Ammon's horn (tissue), 1 donor: Measurements from ENCODE around the gene HUWE1.
"Not testable (repeated sequence)": the region's sequence is repeated elsewhere in the genome, so short reads cannot be mapped to it uniquely, and the experiment has no call there.

Source experiments
- DNase-seq: peaks from one replicate; pipeline ENCODE4 v3.0.0-alpha.2; 2016; ENCODE audit warnings: low spot score

Gene HUWE1

DNA sequence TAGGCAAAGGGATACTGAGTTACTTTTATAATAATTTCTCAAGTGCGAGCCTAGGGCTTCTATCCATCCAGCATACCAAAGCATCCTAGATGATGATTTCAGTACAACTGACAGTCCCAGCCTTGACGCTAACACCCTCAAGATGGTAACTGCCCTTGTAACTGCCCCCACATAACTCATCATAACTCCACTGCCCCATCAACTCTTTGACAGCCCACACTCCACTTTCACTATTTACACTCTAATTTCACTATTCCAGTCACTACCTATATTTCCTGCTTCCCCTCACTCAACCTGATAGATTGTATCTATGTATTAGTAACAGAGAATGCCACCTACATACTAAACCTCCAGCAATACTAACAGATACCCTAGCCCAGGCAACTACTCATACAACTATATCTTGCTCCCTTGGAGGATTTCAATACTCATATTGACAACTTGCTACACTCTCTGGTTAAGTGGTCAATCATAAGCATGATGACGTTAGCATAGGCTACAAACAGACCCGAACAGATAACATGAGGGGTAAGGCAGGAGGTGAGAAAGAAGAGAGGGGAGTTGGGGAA lies 65.0 kb downstream of the HUWE1 start:
- DNase-seq = no peak

DNA sequence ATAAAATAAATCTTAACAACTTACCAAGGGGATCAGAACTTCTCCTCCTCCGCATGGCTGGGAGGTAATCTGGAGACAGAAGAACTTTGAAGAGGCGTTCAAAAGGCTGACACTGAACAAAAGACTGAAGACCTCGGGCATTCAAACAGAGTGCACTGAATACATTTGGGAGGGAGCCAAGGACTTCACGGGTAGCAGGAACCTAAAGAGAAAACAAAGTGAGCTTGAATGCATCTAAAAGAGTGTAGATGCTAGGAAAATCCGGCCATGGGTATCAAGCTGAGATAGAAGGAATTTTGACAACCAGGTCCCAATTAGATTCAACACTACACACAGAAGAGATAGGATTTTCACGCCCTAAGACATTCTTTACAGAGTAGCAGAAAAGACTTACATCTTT lies 69.6 kb downstream of the HUWE1 start:
- no peak for DNase-seq

DNA sequence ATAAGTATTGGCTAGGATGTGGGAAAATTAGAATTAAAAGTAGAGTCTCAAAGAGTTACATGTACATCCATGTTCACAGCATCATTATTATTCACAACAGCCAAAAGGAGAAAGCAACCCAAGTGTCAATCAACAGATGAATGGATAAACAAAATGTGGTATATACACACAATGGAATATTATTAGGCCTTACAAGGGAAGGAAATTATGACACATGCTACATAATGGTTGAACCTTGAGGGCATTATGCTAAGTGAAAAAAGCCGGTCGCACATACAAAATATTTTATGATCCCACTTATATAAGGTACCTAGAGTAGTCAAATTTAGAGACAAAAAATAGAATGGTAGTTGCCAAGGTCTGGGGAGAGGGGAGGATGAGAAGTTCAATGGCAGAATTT lies 80.1 kb downstream of the HUWE1 start:
- no peak for DNase-seq

DNA sequence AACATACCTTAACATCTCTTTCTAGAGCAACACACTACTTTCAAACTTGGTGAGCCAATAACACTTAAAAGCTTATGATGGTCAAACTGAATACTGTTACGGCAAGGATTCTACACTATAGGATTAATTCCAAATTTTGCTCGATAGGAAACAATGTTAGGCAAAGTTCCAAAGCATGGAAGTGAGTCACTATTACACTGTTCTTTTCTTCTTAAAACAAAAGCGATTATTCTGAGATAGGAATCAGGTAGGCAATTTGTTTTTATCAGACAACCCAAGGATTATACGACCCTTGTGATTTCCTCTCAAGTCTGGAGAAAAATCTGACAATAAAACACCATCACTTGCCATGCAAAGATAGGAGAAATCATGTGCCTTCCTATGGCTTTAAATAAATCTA lies 81.5 kb downstream of the HUWE1 start:
- DNase-seq = no peak

DNA sequence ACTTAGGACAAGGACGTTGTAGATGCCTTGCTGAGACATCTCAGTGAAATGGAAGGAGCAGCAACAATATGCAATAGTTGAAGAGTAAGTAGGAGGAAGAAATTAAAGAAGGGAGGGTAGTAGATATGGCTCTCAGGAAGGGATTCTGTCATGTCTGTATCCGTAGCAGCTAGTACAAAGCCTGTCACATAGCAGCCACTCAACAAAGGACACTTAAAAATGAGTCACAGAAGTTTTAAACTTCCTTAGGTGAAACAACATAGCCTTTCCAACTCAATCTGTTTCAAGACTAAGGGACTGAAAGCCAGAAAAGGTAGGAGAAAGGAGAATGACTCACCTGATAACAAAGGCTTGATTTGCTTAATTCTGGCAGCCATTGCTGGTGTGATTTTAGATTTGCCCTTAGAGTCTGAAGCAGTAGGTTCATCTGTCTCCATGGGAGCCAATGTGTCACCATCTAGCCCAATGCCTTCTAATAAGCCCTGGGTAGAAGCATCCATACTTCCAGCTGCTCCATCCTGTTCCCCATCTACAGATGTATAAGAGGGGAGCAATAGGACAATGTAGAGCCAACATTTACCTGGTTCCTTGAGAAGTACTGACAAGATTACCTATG lies 86.6 kb downstream of the HUWE1 start:
- no peak for DNase-seq

DNA sequence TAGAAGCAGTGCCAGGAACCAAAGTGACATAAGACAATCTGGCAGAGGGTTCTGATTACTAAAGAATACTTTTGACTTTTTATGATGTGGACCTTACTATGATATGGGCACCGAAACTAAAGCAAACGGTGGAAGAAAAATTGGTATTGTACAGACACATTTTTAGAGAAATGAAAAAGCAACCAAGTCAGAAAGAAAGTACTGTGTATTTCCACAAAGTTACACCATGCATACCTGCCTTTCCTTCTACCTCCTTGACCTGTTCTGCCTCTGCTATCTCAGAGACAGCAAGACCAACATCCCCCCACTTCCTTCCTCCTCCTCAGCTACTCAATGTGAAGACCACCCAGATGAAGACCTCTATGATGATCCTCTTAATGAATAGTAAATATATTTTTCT lies 88.3 kb downstream of the HUWE1 start:
- DNase-seq = no peak

DNA sequence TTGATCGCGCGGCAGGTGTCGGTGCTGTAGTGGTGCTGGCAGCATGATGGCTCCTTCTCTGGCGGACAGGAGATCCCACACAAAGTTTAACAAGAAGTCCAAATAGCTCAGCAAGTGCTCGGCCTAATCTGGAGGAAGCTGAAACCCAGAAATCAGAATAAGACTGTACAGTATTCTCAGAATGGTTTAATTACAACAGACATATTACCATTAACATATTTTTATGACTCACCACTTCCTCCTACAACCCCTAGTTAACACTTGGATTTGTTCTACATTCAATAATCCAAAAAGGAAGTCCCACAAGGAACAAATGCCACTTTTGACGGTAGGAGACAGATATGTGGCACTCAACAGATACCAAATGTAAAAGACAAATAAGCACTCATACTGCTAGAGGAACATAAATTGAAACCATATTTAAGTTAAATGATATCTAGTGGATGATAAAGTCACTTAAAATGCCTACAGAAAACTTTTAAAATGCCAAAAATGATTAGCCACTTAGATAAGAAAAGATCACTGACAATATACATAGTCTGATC lies 91.2 kb downstream of the HUWE1 start:
- no peak for DNase-seq

DNA sequence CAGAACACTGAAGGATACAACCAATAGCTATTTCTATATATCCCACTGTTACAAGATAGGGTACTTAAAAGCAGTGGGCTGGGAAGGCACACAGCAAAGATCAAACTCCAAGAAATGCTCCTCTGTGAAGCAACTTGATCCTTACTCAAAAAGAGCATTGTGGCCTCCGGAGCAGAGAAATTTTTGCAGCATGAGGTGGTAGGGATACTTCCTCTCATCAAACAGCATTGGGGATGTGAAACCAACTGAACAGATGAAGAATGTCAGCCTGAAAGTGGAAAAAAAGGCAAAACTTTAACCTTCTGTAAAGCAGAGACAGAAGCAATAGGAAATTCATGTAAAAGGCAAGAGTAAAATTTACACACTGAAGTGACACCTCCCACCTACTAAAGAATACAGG lies 92.2 kb downstream of the HUWE1 start:
- peak; percentile 4 for DNase-seq

DNA sequence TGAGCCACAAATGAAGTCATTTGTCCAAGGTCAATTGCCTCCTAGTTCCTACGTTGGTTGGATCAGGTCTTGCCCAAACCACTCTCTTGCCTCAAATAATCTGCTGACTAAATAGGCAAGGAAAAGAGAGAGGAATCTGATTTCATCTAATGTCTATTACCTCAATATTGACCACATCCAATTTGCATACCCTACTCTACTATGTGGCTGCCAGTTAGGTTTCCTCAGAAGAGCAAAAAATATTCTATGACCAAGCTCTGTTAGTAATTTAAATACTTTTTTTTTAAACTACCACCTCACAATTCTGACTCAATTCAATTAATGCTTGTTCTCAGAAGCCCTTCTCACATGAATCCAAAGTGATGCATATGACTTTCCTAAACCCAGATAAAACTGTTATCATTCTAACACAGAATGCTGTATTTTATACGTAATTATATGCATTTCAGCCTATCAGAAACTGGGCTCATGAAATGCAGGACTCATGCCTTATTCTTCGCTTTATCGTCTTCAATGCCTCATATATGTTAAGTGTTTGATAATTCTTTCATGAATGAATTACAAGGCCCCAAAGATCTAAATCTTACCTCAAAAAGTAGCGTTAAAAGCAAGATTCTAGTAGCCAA lies 98.6 kb downstream of the HUWE1 start:
- DNase-seq = no peak

DNA sequence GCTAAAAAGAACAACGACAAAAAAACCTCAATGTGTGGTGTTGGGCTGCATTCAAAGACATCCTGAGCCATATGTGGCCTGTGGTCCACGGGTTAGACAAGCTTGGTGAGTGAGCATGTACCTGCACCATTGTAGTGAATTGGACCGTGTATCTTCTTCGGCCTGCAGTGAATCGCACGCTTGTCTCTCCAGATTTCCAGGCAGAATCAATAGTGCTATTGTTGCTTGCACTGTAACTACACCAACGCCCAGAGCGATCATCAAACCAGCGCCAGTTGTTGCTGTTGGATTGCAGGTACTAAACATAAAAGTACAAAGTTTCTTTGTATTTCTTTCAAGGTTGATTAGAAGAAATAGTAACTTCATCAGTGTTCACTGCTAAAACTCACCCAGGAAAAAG lies 101.6 kb downstream of the HUWE1 start:
- DNase-seq = peak; percentile 21

DNA sequence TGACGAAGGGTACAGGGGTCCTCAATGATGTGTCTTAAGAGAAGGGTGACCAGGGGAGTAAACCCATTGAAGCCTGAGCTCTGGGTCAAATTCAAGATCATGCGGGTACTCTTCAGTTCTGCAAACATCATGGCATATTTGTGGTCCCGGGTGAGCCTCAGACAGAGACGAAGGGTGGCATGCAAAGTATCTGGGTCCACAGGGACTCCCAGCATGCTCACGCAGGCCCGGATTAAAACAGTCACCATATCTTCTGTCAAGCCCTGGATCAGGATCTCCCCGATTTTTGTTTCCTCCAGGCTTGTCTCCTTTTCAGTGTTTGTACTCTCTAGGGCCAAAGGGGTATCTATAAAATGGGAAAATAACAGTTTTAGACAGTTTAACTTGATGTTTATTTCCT lies 102.9 kb downstream of the HUWE1 start:
- DNase-seq = no peak

DNA sequence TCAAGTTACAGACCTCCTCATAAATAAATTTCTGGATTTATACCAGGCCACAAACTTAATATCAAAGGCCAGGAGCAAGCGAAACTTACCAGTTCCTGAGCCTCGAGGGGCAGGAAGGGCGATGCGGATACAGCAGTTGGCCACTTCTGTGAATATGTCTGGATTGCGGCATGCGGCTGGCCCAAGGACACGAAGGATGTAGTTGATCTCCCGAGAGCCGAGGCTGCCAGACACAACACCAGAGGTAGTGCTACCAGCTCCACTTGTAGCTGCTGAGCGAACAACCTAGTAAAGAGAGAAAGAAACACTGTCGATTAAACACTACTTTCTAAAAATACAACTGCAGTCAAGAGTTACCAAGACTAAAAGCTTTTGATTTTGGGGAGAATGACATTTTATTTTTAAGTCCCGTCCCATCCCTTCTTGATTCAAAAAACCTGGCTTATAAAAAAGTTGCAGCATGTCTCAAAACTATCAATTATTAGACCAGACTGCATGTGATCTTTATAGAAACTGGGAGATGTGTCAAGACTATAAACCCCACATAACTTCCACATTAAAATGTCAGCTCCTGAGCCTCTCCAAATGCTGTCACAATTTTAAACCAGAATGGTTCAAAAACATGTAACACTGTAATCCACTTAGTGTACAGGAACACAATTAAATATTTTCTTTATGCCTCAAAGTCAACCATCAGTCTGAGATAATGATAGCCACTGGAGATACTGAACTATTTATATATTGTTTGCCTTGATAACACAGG lies 105.6 kb downstream of the HUWE1 start:
- DNase-seq = no peak

DNA sequence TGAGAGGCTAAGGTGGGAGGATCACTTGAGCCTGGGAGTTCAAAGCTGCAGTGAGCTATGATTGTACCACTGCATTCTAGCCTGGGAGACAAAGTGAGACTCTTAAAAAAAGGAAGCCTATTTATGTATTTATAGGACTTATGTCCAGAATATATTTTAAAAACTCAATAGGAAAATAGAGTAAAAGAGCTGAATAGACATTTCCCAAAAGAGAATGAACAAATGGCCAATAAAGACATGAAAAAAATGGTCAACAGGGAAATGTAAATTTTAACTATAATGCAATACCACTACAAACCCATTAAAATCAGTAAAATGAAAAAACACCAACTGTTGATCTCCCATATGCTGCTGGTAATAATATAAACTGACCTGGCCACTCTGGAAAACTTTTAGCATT lies 115.0 kb downstream of the HUWE1 start:
- no peak for DNase-seq

DNA sequence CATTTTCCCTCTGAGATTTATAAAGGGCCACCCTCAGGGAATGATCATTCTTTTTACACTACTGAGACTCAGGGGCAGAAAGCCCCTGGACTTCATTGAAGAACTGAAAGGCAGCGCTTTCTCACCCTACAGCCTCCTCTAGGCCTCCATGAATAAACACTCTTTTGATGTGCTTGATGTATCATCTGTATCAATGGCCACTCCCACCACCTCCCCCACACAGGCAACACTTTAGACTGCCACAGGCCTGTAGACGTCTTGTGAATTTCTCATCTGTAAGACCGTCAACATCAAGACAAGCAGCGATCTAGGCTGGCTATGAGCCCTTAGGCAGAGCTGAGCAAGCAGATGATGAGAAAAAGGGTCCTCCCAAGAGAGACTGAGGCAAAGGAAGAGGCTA lies 123.2 kb downstream of the HUWE1 start:
- no peak for DNase-seq

DNA sequence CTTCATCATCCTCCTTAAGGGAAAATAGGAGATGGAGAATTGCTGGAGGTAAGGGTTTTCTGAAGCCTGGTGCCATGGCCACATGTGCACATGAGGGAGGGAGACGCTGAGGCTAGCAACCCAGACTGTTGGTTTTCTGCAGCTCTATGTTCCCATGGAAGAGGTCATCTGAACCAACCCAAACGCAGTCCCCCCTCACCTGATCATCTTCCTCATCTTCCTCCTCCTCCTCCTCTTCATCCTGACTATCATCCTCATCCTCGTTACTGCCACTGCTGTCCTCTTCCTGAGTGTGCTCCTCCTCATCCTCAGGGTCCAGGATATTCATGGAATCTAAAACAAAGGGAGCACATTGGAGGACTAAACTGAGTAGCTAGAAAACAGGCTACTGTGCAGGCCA lies 124.6 kb downstream of the HUWE1 start:
- no peak for DNase-seq

DNA sequence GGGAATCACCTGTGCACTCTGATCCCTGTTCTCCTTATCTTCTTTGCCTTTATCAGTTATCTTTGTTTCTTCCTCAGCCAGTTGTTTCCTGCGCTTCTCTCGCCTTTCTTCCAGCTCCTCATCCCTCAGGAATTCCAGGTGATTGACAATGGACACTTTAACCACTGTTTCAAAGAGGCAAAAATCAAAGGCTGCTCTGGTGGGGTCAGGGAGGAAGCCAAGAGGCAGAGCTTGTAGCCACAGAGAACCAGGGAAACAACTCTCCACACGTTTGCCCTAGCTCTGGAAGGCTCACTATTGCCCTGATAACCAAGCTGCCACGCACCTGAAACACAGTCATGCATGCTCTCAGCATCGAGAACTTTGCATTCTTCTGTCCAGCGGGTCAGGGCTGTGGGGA lies 127.9 kb downstream of the HUWE1 start:
- no peak for DNase-seq

DNA sequence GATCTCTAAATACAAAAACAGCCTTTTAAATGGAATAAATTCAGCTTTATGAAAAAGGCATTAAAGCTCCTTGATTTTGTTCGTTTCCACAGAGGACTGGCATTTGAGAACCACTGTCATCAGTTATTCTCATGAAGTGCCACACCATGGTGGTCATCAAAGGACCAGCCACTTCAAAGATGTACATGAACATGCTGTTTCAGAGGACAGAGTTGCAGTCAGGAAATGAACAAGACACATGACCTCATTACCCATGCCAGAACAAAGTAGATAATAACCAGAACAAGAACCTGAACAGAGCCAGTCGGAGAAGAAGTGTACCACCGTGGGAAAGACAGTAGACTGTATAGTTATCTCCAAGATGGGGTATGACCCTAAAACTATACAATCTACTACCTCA lies 129.7 kb downstream of the HUWE1 start:
- no peak for DNase-seq

DNA sequence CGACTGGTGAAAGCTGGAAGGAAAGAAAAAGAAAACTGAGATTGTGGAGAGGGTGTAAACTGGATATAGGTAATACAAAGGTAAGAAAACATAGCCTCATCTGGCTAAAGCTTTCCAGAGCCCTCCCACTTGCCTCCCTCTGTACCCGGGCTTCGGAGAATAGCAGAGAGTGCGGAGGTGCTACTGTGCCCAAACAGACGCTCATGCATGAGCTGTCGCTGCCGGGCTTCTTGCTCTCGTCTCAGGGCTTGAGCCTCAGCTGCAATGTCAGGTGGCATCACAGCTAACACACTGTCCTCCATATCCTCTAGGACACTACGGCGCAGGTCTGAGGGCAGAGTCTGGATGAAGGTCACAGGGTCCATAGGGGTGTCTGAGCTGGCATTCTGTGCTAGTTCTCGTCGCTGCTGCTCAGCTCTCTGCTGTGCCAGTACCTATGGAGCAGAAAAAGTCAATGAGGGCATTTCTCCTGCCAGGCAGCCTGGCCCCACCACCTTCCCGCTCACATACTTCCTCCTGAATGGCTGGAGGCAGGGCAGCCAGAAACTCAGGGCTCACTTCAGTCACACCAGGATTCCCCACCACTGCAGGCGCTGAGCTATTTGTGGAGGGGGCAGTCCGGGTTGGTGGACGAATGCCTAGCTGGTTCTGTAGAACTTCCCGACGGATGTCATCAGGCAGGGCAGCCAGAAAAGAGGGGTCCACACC lies 135.6 kb downstream of the HUWE1 start:
- DNase-seq = peak; percentile 13

DNA sequence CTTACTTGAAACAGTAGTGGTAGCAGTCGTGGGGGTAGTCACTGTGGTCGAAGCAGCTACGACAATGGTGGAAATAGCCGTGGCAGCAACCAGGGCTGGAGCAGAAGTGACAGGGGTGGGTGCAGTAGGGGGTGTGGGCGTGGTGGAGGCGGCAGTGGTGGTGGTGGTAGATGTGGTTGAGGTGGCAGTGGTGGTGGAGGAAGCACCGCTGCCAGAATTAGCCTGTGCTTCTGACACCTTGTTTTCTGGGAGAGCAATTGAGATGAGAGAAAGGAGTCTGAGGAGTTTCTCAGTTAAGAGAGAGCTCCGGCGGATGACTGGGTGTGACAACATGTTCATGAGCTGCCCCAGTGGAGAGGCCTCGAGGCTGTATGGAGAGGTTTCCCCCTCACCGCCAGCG lies 138.9 kb downstream of the HUWE1 start:
- DNase-seq = no peak

DNA sequence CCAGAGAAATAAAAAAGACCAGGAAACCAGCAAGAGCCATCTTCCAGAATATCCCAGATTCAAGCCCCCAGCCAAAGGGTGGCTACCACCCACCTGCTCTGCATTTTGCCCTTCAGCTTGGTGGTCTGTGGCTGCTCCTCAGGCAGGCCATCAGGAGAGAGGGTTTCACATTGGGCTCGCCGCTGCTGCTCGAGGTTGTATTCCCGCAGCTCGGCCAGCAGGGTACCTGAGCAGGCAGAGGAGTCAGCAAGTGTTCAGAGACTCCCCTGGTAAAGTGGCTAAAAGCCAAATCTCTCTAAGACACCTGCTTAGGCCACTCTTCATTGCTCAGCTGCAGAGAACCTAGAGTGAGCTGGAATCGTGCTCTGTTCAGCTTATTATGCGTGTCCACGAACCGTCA lies 141.6 kb downstream of the HUWE1 start:
- DNase-seq = no peak

DNA sequence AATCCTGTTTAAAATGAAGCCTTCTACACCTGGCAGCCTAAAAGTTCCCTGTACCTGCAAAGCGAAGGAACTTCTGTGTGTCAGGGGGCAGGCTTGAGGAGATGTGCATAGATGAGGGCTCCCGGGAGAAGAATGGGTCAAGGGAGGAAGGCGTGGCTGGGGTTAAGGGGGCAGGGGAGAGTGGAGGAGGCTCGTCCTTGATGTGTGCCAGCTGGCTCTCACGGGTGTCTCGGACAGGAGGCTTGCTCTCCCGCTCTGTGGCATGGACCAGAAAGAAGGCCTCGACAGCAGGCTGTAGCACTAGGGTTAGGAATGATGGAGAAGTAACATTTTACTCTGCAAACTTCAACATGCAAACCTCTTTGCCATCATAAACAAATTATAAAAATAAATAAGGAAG lies 147.7 kb downstream of the HUWE1 start:
- no peak for DNase-seq

DNA sequence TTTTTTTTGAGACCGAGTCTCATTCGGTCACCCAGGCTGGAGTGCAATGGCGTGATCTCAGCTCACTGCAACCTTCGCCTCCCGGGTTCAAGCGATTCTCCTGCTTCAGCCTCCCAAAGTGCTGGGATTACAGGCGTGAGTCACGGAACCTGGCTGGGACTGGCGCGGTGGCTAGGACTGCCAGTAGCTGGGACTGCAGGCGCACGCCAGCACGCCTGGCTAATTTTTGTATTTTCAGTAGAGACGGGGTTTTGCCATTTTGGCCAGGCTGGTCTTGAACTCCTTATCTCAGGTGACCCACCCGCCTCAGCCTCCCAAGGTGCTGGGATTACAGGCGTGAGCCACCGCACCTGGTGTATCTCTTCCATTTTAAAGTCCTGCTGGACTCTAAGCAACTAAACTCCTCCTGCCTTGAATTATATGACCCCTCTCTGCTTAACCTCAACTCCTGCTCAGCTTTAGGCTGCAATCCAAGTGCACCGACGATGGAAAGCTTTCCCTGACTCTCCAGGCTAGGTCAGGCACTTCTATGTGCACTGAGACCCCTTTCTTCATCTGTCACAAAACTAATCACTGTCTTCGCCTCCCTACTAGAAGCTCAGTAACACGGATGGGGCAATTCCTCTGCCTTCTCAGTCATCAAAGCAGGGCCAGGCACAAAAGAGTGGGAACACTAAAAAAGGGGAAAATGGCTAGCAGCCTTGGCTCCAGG lies 155.1 kb downstream of the HUWE1 start:
- DNase-seq = not testable (repeated sequence)
